Parathyroid adenoma (tissue), 2 donors: ENCODE data around the gene ZNF627.
"Not testable (repeated sequence)": the region's sequence is repeated elsewhere in the genome, so short reads cannot be mapped to it uniquely, and the experiment has no call there.

Experiments
- H2AFZ ChIP-seq: fragments of 300-600 bp; sonication (generic); one replicate; pipeline ENCODE4 v1.7.0; 2017; ENCODE audit warnings: antibody characterized with exemption, mild to moderate bottlenecking
- H3K27ac ChIP-seq: fragments of 300-600 bp; sonication (generic); one replicate; pipeline ENCODE4 v1.7.0; 2017
- H3K27me3 ChIP-seq: fragments of 300-600 bp; sonication (generic); one replicate; pipeline ENCODE4 v1.7.0; 2017; ENCODE audit warnings: low read length; ENCODE audit not compliant: control insufficient read depth, insufficient read depth
- H3K36me3 ChIP-seq: fragments of 300-600 bp; sonication (generic); one replicate; pipeline ENCODE4 v1.7.0; 2017; ENCODE audit warnings: low read length; ENCODE audit not compliant: control insufficient read depth, insufficient read depth
- H3K4me1 ChIP-seq: fragments of 300-600 bp; sonication (generic); one replicate; pipeline ENCODE4 v1.7.0; 2017; ENCODE audit warnings: control low read depth
- H3K4me2 ChIP-seq: fragments of 300-600 bp; sonication (generic); one replicate; pipeline ENCODE4 v1.7.0; 2017; ENCODE audit warnings: low read length
- H3K4me3 ChIP-seq: fragments of 300-600 bp; sonication (generic); one replicate; pipeline ENCODE4 v1.7.0; 2017; ENCODE audit warnings: low read depth, low read length
- H3K79me2 ChIP-seq: fragments of 300-600 bp; sonication (generic); one replicate; pipeline ENCODE4 v1.7.0; 2017; ENCODE audit warnings: control low read depth
- H3K9ac ChIP-seq: fragments of 300-600 bp; sonication (generic); one replicate; pipeline ENCODE4 v1.7.0; 2017; ENCODE audit warnings: mild to moderate bottlenecking
- H3K9me3 ChIP-seq: fragments of 300-600 bp; sonication (generic); one replicate; pipeline ENCODE4 v1.7.0; 2017; ENCODE audit warnings: low read length; ENCODE audit not compliant: control insufficient read depth
- TF ChIP-seq, protein P1 (sequence below): fragments of 300-600 bp; sonication (generic); IDR thresholded peaks from one replicate; pipeline ENCODE4 v1.7.0; 2017; ENCODE audit warnings: antibody characterized with exemption, mild to moderate bottlenecking
- donor health status: primary hyperparathyroidism.

Gene ZNF627

DNA sequence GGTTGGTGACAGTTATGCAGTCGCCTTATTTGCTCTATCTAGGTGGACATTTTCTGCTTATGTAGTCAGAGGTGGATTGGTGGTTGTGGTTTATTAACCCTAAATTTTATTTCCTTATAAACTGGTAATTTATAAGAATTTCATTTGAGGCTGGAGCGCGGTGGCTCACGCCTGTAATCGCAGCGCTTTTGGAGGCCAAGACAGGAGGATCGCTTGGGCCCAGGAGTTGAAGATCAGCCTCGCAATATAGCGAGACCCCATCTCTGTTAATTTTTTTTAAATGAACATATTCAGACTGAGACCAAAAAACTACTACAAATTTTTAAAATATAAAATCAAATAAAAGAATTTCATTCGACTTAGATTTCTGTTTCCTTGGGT is 810 bp downstream of the ZNF627 start:
- Histone ChIP-seq H3K4me1 (no peaks in the 10 kb centered on the region), H2AFZ (peak overlapping the region; percentile 97), H3K27ac (peak overlapping the region; percentile 84), H3K9ac (no peak overlapping the region), H3K79me2 (peaks cover 29% of the 10 kb centered on the region), H3K4me2 (peak overlapping the region; percentile 96), H3K27me3 (no peaks in the 10 kb centered on the region), H3K4me3 (peak overlapping the region; percentile 100), H3K36me3 (no peaks in the 10 kb centered on the region), H3K9me3 (no peaks in the 10 kb centered on the region)
- TF ChIP-seq, protein P1, sequence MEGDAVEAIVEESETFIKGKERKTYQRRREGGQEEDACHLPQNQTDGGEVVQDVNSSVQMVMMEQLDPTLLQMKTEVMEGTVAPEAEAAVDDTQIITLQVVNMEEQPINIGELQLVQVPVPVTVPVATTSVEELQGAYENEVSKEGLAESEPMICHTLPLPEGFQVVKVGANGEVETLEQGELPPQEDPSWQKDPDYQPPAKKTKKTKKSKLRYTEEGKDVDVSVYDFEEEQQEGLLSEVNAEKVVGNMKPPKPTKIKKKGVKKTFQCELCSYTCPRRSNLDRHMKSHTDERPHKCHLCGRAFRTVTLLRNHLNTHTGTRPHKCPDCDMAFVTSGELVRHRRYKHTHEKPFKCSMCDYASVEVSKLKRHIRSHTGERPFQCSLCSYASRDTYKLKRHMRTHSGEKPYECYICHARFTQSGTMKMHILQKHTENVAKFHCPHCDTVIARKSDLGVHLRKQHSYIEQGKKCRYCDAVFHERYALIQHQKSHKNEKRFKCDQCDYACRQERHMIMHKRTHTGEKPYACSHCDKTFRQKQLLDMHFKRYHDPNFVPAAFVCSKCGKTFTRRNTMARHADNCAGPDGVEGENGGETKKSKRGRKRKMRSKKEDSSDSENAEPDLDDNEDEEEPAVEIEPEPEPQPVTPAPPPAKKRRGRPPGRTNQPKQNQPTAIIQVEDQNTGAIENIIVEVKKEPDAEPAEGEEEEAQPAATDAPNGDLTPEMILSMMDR, result no peak

DNA sequence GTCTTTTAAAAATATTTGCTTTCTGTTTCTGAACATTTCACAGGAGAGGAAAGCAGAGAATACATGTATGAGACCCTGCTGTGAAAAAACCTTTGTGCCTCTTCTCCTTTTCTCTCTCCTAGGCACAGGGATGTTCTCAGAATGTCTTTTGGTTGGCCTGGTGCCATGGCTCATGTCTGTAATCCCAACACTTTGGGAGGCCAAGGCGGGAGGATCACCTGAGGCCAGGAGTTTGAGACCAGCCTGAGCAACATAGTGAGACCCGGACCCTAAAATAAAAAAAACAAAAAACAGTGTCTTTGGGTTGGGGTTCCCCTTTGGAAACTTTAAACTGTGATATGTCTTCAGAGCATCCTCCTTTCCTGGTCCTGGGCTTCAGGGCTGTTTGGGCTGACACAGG is 1.5 kb downstream of the ZNF627 start:
- Histone ChIP-seq H3K79me2 (peaks cover 29% of the 10 kb centered on the region), H3K9ac (no peak overlapping the region)

DNA sequence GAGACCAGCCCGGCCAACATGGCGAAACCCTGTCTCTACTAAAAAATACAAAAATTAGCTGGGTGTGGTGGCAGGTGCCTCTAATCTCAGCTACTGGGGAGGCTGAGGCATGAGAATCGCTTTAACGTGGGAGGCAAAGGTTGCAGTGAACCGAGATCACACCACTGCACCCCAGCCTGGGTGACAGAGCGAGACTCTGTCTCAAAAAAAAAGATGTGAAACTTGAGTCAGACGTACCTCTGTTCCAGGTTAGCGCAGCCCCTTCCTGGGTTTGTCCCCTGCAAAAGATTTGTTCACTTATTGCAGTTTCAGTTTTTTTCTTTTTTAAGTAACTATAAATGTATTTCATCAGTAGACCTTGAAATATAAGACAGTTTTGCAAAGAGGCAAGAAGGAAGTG is 2.4 kb downstream of the ZNF627 start:
- not testable (repeated sequence) for H2AFZ ChIP-seq, H3K27ac ChIP-seq, H3K36me3 ChIP-seq, H3K27me3 ChIP-seq, H3K4me3 ChIP-seq, H3K9me3 ChIP-seq, H3K4me2 ChIP-seq, H3K4me1 ChIP-seq, H3K9ac ChIP-seq
- peaks cover 29% of the 10 kb centered on the region for H3K79me2 ChIP-seq

More for the DNA sequence above, 1.5 kb downstream of the ZNF627 start:
- H3K4me2 ChIP-seq, result no peak overlapping the region
- no peak overlapping the region for H3K4me3 ChIP-seq
- no peaks in the 10 kb centered on the region for H3K36me3 ChIP-seq
- no peaks in the 10 kb centered on the region for H3K9me3 ChIP-seq
- TF ChIP-seq, protein P1, result no peak
- H3K27ac ChIP-seq, result no peak overlapping the region
- no peaks in the 10 kb centered on the region for H3K4me1 ChIP-seq
- H3K27me3 ChIP-seq, result no peaks in the 10 kb centered on the region
- H2AFZ ChIP-seq, result no peak overlapping the region

DNA sequence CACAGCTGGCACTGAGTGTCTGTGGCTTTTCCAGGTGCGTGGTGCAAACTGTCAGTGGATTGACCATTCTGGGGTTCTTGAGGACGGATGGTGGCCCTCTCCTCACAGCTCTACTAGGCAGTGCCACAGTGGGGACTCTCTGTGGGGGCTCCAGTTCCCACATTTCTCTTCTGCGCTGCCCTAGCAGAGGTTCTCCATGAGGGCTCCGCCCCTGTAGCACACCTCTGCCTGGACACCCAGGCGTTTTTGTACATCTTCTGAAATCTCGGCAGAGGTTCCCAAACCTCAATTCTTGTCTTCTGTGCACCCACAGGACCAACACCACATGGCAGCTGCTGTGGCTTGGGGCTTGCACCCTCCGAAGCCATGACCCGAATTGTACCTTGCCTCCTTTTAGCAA is 9.2 kb downstream of the ZNF627 start:
- Histone ChIP-seq H2AFZ (no peak overlapping the region), H3K4me1 (no peaks in the 10 kb centered on the region), H3K9me3 (no peaks in the 10 kb centered on the region), H3K27ac (no peak overlapping the region), H3K4me2 (no peak overlapping the region), H3K4me3 (no peak overlapping the region), H3K9ac (no peak overlapping the region), H3K36me3 (no peaks in the 10 kb centered on the region), H3K27me3 (no peaks in the 10 kb centered on the region), H3K79me2 (peaks cover 20% of the 10 kb centered on the region)
- TF ChIP-seq, protein P1, result no peak

DNA sequence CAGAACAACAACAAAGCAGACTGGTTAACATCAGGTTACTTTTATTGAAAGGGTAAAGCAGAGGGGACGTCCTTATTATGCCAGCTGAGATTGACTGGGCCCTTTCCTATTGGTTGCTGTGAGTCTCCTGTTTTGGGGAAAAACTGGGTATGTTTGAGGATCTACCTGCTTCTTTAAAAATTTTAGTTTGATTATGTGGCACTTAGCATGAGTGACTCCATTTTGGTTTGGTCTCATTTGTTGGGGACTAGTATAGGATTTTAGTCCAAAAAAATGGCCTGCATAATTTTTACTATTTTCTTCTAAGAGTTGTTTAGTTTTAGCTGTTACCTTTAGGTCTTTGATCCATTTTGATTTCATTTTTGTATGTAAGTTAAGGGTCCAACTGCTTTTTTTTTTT is 14.4 kb downstream of the ZNF627 start:
- Histone ChIP-seq H3K36me3 (no peaks in the 10 kb centered on the region), H3K27ac (no peak overlapping the region), H2AFZ (no peak overlapping the region), H3K27me3 (no peaks in the 10 kb centered on the region), H3K4me1 (no peaks in the 10 kb centered on the region), H3K4me2 (no peak overlapping the region), H3K9ac (no peak overlapping the region), H3K9me3 (peaks cover 2% of the 10 kb centered on the region), H3K79me2 (peaks cover 20% of the 10 kb centered on the region), H3K4me3 (no peak overlapping the region)
- TF ChIP-seq, protein P1, result no peak
